ENCODE results near the gene MSRB1.
A peak's percentile ranks its signal among the peaks of the same experiment; 100 is the strongest.

Gene MSRB1, protein sequence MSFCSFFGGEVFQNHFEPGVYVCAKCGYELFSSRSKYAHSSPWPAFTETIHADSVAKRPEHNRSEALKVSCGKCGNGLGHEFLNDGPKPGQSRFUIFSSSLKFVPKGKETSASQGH

GRCh38 chr16:1942810-1943726 is at the start of gene MSRB1:
MSRB1 (minus strand) TSS chr16:1943199; CDS start chr16:1943156, 43 bp downstream.
- FAIRE-seq = peak; percentile 88

- FAIRE-seq = no peak
Measured at GRCh38 chr16:1991948-1992703, 49.1 kb upstream of the MSRB1 start.

- no peak for FAIRE-seq
Measured at GRCh38 chr16:1991588-1991947, 48.6 kb upstream of the MSRB1 start.

- no peak for FAIRE-seq
Measured at GRCh38 chr16:1991135-1991551, 48.1 kb upstream of the MSRB1 start.

DNA sequence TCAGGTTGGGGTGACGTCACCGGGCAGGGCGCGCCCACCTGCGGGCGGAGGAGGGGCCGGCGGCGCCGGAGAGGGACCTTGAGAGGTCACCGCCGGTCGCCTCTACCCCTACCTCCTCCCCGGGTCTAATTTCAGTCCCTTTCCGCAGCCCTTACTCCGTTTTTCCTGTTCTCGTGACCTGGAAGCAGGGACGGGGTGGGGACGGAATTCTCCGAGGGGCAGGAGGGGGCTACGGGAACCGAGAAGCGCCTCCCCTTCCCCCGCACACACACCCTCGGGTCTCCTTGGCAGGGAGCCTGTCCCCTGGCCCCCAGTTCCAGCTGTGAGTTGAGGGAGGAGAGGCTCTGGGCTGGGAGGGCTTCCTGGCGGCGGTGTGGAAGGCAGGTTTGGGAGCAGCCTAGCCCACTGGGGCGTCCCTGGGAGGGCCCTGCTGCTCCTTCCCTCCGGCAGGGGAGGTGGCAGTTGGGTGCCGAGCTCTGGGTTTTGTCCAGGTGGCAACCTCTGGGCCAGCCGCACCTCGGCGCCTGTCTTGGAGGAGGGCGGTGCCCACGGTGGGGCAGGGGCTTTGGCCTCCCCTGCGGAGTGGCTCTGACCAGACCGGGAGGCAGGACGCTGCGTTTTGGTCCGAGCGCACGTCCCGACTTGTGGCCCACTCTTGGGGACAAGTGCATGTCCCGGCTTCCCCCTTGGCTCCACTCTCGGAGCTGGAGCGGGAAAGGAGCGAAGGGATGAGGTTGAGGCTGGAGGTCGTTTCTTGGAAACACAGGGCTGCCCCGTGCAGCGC is 47.5 kb upstream of the MSRB1 start:
- no peak for FAIRE-seq

DNA sequence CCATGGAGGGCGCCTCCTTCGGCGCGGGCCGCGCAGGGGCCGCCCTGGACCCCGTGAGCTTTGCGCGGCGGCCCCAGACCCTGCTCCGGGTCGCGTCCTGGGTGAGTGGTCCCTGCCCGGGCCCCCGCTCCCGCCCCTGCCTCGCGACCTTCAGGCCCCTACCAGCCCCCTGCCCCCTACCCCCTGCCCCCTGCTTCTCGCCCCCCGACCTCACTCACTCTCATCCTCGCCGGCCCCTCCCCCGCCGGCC is 47.0 kb upstream of the MSRB1 start:
- no peak for FAIRE-seq

GRCh38 chr16:1989209-1990100 is 46.5 kb upstream of the MSRB1 start, which contains the start of gene SYNGR3:
SYNGR3 (plus strand) TSS chr16:1989970; CDS start chr16:1990103, 133 bp downstream.
- FAIRE-seq = no peak

DNA sequence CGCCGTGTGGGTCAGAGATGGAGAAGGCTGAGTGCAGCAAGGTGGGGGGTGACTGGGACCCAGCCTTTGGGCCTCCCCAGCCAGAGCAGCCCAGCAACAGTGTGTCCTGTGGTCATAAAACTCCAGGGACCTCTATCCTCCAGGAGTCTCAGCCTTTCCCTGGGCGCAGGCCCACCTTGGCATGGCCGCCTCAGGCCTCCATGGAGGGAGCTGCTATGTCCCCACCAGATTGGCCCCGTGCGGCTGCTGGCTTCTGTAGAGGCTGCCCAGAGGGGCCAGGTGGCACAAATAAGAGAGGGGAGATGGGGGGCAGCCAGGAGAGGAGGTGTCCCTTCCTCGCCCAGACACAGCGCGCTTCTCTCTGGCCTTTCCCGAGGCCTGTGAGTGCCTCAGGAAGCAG is 44.2 kb upstream of the MSRB1 start:
- FAIRE-seq = no peak

DNA sequence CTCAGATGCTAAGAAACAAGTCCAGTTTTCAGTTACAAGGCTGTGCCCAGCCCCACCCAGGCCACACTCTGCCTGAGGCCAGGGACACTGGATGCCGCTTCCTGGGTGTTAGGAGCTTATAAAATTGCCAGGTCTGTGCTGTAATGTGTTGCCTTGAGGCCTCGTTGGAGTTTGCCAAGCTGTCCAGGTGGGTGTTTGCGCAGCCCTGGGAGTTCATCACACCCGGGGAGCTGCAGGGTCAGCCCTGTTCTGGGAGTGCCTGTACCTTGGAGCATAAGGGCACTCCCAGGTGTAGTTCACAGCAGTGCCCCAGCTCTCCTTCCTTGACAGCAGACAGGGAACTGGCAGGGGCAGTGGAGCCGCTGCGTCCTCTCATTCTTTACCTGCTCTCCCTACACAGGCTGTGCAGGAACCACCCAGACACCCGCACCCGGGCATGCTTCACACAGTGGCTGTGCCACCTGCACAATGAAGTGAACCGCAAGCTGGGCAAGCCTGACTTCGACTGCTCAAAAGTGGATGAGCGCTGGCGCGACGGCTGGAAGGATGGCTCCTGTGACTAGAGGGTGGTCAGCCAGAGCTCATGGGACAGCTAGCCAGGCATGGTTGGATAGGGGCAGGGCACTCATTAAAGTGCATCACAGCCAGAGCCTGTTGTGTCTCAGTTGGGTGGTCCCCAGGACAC is 42.6 kb upstream of the MSRB1 start:
- no peak for FAIRE-seq

- FAIRE-seq = no peak
Measured at GRCh38 chr16:1984347-1985225, 41.6 kb upstream of the MSRB1 start.

DNA sequence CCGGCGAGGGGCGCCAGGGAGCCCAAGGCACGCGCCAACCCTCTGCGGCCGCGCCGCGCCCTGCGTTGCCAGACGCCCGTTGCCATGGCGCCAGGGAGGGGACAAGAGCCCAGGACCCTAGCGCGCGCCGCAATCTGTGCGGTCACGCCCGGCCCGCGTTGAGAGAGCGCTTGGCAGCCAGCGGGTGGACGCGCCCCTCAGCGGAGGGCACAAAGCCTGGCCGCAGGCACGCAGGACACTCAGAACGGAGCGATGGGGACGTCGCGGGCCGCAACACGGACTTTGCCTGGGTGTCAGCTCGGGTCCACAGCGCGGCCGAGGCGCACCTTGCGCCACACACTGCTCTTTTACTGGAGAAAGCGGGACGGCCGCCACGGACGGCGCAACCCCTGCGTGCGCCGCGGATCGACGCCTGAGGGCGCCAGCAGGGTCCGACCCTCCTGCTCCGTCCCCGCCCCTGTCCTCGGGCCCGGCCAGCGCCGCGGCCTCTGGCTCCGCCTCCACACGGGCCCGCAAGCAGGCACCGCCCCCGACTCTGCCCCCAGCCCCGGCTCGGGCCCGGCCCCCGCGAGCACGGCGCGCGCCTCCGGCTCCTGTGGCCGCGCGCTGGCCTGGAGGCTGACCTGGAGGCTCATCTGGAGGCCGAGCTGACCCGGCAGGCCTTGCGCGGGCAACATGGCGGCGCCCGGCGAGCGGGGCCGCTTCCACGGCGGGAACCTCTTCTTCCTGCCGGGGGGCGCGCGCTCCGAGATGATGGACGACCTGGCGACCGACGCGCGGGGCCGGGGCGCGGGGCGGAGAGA is 40.7 kb upstream of the MSRB1 start, which contains the start of gene GFER:
Gene GFER, plus strand, starts transcription at position 650 of the 803 bp plus-strand sequence. Its CDS starts 26 bp downstream, at position 676.
- FAIRE-seq = no peak

GRCh38 chr16:1982991-1983543 is 40.1 kb upstream of the MSRB1 start:
- FAIRE-seq = no peak

- FAIRE-seq = no peak
Measured at GRCh38 chr16:1982013-1982433, 39.0 kb upstream of the MSRB1 start.

- FAIRE-seq = no peak
Measured at GRCh38 chr16:1981398-1981836, 38.4 kb upstream of the MSRB1 start, which contains the start of gene NOXO1. NOXO1 (minus strand) TSS chr16:1981469; CDS start chr16:1981179, 290 bp downstream.

DNA sequence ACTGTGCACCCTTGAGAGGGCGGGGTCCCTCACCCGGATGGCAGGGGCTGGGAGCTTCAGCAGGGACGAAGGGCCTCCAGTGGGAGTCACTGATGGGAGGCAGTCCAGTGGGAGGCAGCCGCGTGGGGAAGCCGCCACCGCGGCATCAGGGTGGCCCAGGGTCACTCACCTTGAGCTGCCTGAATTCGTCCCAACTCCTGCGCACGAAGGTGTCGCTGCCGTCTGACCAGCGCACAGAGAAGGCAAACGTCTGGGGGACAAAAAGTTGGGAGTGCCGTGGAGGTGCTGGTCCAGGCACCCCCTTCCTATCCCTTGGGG is 37.7 kb upstream of the MSRB1 start:
- FAIRE-seq = no peak

- no peak for FAIRE-seq
Measured at GRCh38 chr16:1980030-1980769, 37.2 kb upstream of the MSRB1 start.

- FAIRE-seq = no peak
Measured at GRCh38 chr16:1979271-1980029, 36.5 kb upstream of the MSRB1 start.
